ENCODE data around the gene PSMA3. TPM values are rescaled to one million over a fixed set of nuclear protein-coding genes. Genes with fewer than 3 reads are reported as not detected.

PSMA3 gene
- total and polyA plus RNA-seq, 2 of the 8 experiments (the other 6 are each of a cell fraction or from before 2014, with no cell fraction given), result 285 to 507 TPM

- FAIRE-seq, result no peak
- Histone ChIP-seq H3K23ac (ENCODE audit: insufficient read length) (no peak overlapping the region), H2BK12ac (ENCODE audit: low read depth, low read length) (no peak overlapping the region), H3K79me2 (ENCODE audit: control insufficient read depth in 1 of 2, insufficient read depth in 2 of 2, low read length in 2 of 2) (peaks cover 0 to 78% of the 10 kb centered on the region in 2 experiments; a peak in 2 of 4 replicates), H3K4me3 (ENCODE audit: extremely low read depth in 1 of 4, insufficient read depth in 2 of 4, low read depth in 3 of 4, low read length in 4 of 4) (no peak overlapping the region), H3K27me3 (replicated peaks in 1 of 4; ENCODE audit: control insufficient read depth in 3 of 4, extremely low read depth in 1 of 4, insufficient read depth in 3 of 4, low read length in 3 of 4) (no peaks in the 10 kb centered on the region), H4K20me1 (replicated peaks in 1 of 2; ENCODE audit: control insufficient read depth in 1 of 2, insufficient read depth in 2 of 2, low read length in 2 of 2) (peaks cover 3 to 6% of the 10 kb centered on the region in 2 experiments), H2AFZ (ENCODE audit: low read length) (no peak overlapping the region), H3K4ac (replicated peaks; ENCODE audit: insufficient read length, low read depth, low read length) (no peak overlapping the region), H3K4me2 (ENCODE audit: insufficient read depth in 1 of 2, low read depth in 2 of 2, low read length in 2 of 2) (no peak overlapping the region), H3K56ac (replicated peaks; ENCODE audit: insufficient read length, low read depth, low read length) (no peak overlapping the region), H3K79me1 (ENCODE audit: low read depth, low read length) (no peaks in the 10 kb centered on the region), H3K36me3 (ENCODE audit: control insufficient read depth in 2 of 4, insufficient read depth in 4 of 4, low read length in 3 of 4) (peaks cover 2 to 55% (median 13%) of the 10 kb centered on the region in 4 experiments; a peak in 3 of 8 replicates), H3K9me3 (ENCODE audit: insufficient read depth in 2 of 2, low read depth in 1 of 2, low read length in 1 of 2) (no peaks in the 10 kb centered on the region), H3K9ac (replicated peaks in 1 of 4; ENCODE audit: extremely low read depth in 1 of 4, low read depth in 3 of 4, low read length in 3 of 4) (no peak overlapping the region), H2BK20ac (ENCODE audit: low read length) (no peak overlapping the region), H2BK5ac (ENCODE audit: low read depth, low read length) (no peak overlapping the region), H3K4me1 (replicated peaks in 1 of 4; ENCODE audit: control insufficient read depth in 3 of 4, insufficient read depth in 4 of 4, low read length in 3 of 4) (no peaks in the 10 kb centered on the region), H4K8ac (ENCODE audit: extremely low read depth, insufficient read depth, low read length) (no peak overlapping the region), H2AK5ac (ENCODE audit: low read depth, low read length) (no peak overlapping the region), H2BK15ac (ENCODE audit: low read length) (no peak overlapping the region), H3K27ac (ENCODE audit: low read depth, low read length) (no peak overlapping the region), H3K14ac (ENCODE audit: insufficient read length) (no peak overlapping the region), H4K91ac (replicated peaks; ENCODE audit: insufficient read length, low read length) (no peak overlapping the region), H3K23me2 (ENCODE audit: low read depth, low read length) (no peaks in the 10 kb centered on the region), H3K18ac (ENCODE audit: extremely low read depth, low read length) (no peak overlapping the region), H2BK120ac (replicated peaks; ENCODE audit: low read depth, low read length) (no peak overlapping the region), H4K5ac (ENCODE audit: insufficient read length, low read depth, low read length) (no peak overlapping the region)
- DNase-seq (ENCODE audit: low read depth in 1 of 2, low spot score in 2 of 2), result no peak
- ChIA-PET CTCF (ENCODE audit: partially characterized antibody) (interaction anchor here (0.6 kb wide), 1 partner anchor 80 kb away, joined by 6 read pairs; no protein-coding TSS in a partner anchor), POLR2A (ENCODE audit: partially characterized antibody) (interaction anchor here (1.9 kb wide), 1 partner anchor 18 kb away, joined by 5 read pairs; no protein-coding TSS in a partner anchor)
- 87% methylated on average over 3 of the region's 3 CpGs; no CpG with 5 or more reads in 1 of the 2 experiments for WGBS, 2 experiments (ENCODE audit: extremely low coverage in 1 of 2, insufficient coverage in 1 of 2, insufficient read length in 1 of 2, insufficient replicate concordance in 2 of 2, low coverage in 1 of 2, low lambda C conversion rate in 2 of 2, missing lambda C conversion rate in 1 of 2)
- TF ChIP-seq BRCA1 (IDR thresholded peaks at IDR 0.05; ENCODE audit: low read depth, low read length) (no peak), NANOG (IDR thresholded peaks at IDR 0.05; ENCODE audit: insufficient read depth, low read depth, low read length, poor library complexity, severe bottlenecking) (no peak), SRF (IDR thresholded peaks at IDR 0.05; ENCODE audit: low read depth, low read length) (no peak), TBP (IDR thresholded peaks at IDR 0.05; ENCODE audit: low read depth, low read length) (no peak), KDM1A (IDR thresholded peaks at IDR 0.05; ENCODE audit: borderline replicate concordance, low read length) (no peak), POLR2A (IDR thresholded peaks at IDR 0.05; ENCODE audit: control extremely low read depth in 1 of 2, low read depth in 2 of 2, low read length in 2 of 2) (no peak), TAF1 (IDR thresholded peaks at IDR 0.05; ENCODE audit: low read depth, low read length) (no peak)
- TF ChIP-seq, protein P1, sequence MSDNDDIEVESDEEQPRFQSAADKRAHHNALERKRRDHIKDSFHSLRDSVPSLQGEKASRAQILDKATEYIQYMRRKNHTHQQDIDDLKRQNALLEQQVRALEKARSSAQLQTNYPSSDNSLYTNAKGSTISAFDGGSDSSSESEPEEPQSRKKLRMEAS (IDR thresholded peaks at IDR 0.05), result no peak
Observed at GRCh38 chr14:58281969-58282368, 37.3 kb downstream of the PSMA3 start.
